Measurements from ENCODE around the gene BLOC1S6.
"Not testable (repeated sequence)": the region's sequence is repeated elsewhere in the genome, so short reads cannot be mapped to it uniquely, and the experiment has no call there.

Gene BLOC1S6

DNA sequence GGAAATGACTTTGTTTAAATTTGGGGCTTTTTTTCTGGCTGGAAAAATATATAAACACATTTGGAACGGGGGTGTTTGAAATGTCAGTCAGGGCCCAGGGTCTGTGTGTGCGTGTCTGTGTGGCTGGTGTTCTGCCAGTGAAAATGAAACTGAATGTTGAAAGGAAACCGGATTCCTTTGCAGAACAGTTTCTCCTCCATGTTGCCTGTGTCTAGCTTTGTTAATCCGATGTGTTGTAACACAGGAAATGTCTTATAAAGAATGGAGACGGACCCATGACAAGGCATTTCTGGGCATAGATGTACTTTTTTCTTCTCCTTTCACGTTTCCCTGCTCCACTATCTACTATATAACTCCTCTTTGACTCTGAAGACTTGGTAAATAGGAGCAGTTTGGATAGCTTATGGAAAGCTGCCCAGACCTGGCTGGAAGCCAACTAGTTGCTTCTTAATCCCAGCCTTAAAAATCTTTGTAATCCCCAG is 50.4 kb downstream of the BLOC1S6 start:
- no peak overlapping the region for H3K4me3 ChIP-seq (ENCODE audit: low read depth, low read length)

- no peak overlapping the region for H3K4me3 ChIP-seq (ENCODE audit: low read depth, low read length)
Observed at GRCh38 chr15:45640616-45641015, 53.4 kb downstream of the BLOC1S6 start.

DNA sequence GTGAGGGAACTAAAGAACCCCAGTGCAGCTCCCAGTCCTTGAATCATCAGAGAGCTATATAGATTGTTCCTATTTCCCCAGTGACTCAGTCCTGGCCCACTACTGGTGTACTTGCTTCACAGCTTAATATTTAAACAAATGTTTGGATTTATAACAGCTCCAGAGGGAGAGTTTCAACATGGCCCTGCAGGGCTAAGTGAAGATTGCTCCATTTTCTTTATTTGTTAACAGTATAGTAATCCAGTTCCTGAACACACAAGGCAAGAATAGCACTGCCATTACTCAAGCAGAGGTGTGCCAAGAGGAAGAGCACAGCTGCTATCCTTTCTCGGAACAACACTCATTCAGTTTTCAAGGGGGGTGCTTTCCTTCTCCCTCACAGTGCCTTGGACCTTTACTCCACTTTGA is 54.2 kb downstream of the BLOC1S6 start:
- H3K4me3 ChIP-seq (ENCODE audit: low read depth, low read length), result no peak overlapping the region

DNA sequence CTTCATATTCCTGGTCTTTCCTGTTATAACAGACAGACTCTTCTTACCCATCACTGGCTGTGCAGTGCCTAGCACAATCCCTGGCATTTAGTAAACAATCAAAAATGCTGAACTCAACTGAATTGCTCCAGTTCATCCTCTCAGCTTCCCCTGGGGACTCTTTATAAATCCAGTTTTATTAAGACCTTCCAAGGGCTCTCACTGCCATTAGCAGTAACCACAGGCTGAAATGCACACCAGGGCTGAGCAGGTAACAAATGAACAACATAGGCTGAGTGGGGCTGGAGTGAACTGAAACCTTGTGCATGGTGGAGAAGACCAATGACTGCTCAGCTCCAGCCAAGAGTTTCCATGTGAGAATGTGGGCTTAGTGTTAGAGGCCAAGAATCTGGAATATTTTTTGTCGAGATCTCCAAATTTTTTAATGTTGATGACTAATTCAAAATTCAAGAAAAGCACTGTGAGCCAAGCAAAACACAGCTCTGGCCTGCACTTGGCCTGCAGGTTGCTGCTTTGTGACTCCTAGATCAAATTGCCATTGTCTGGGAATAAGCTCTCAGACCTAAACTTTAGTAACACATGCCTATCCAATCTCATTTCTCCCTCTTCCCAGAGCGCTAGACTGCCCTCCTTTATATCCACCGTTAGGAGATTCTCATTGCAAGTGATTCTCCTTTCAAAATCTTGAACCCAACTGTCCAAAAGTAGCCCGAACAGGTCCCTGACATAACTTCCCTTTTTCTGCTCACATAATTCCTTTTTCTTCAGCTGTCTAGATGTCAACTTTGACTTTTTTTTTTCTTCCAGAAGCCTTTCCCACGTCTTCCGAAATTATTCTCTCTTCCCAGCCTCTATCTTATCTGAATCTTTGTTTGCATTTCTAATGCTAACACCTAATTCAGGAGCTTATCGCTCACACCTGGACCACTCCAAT is 55.1 kb downstream of the BLOC1S6 start:
- no peak overlapping the region for H3K4me3 ChIP-seq (ENCODE audit: low read depth, low read length)

GRCh38 chr15:45644437-45644836 is 57.3 kb downstream of the BLOC1S6 start:
- no peak overlapping the region for H3K4me3 ChIP-seq (ENCODE audit: low read depth, low read length)

DNA sequence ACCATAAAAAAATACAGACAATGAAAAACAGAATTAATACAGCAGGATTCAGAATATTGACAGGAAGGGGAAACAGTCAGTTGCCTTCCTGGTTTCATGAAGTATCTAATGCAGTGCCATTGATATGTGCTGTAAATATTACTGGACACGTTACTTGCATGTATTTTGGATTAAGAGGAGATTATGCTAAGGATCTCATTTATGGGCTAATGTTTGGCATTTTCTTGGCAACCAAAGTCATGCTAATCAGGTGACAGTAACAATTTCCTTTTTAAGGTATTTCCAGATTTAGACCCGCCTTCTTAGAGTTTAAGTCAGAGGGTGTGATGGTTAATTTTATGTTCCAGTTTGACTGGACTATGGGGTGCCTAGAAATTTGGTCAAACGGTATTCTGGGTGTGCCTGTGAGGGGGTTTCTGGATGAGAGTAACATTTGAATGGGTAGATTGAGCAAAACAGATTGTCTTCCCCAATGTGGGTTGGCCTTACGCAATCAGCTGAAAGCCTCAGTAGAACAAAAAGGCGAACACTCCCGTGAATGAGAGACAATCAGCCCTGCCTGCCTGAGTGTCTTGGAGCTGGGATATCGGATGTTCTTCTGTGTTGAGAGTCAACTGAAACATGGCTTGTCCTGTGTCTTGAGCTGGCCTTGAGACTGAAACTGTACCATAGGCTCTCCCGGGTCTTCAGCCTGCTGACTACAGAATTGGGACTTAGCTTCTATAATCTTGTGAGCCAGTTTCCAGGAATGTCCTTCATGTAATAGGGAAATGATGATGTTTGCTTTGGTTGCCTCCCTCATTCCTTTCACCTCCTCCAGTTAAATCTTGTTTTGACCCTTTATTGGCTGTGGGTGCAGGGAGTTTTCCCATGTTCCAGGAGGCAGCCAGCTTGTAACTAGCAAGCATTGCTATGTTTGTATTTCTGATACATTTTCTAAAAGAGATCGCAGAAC is 58.1 kb downstream of the BLOC1S6 start:
- H3K4me3 ChIP-seq (ENCODE audit: low read depth, low read length), result no peak overlapping the region

DNA sequence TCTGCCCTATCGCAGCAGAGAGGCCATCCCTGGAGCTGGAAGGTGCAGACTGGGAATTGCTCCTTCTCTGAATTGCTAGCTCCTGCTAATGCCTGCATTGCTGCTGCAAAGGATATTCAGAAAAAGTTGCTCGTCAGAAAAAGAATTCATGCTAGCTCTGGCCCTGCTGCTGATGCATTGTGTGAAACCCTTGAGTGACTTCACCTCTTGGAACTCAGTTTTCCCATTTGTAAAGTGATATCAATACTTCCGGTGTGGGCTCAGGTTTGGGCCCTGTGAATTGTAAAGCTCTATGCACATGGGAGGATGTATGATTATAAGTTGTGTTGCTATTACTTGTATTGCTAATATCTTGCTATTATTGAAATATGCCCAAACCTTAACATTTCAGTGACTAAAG is 59.0 kb downstream of the BLOC1S6 start:
- H3K4me3 ChIP-seq (ENCODE audit: low read depth, low read length), result no peak overlapping the region

DNA sequence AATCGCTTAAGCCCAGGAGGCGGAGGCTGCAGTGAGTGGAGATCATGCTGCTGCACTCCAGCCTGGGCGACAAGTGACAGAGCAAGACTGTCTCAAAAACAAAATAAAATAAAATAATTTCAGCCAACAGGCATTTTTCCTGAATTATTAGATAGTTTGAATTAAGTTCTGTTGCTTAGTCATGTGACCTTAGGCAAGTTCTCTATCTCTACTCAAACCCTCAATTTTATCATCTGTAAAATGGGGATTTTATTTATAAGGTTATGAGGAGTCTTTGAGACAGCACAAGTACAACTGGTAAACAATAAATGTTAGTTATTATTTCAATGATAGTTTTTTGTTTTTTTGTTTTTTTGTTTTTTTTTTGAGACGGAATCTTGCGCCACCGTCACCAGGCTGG is 60.6 kb downstream of the BLOC1S6 start:
- H3K4me3 ChIP-seq (ENCODE audit: low read depth, low read length), result no peak overlapping the region

DNA sequence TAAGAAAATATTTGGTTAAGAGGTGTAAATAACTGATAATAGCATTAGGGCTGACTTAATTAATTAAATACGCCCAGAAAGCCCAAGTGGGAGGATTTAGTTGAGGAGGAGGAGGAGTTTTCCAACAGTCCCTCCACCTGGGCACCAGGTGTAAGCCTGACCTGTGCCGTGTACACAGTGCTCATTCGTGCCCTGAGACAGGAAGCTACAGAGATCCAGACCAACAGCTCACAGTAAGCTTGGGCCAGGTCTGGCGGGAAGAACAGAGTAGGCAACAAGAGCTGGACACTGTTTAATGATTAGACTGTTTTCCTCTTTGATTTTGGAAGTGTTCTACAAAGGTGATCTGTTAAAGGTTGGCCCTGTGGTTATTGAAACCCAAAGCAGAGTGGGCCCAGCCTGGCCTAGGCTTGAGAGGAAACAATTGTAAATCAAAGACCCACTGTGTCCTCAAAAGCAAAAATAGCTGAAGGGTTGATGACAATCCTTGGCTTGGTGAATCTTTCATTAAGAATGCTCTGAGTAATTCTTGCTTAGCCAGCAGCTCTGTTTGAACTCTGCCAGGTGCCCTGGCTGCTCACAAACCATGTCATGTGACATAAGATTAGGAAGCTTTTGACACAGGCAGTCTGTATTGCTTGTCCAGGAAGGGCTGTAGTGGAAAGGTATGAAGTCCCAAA is 61.5 kb downstream of the BLOC1S6 start:
- no peak overlapping the region for H3K4me3 ChIP-seq (ENCODE audit: low read depth, low read length)

DNA sequence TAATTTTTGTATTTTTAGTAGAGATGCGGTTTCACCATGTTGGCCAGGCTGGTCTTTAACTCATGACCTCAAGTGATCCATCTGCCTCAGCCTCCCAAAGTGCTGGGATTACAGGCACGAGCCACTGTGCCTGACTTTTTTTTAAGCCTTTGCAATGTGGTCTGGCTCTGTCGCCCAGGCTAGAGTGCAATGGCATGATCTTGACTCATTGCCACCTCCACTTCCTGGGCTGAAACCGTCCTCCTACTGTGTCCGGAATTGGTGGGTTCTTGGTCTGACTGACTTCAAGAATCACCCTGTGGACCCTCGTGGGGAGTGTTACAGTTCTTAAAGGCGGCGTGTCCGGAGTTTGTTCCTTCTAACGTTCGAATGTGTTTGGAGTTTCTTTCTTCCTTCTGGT is 62.8 kb downstream of the BLOC1S6 start:
- not testable (repeated sequence) for H3K4me3 ChIP-seq (ENCODE audit: low read depth, low read length)

DNA sequence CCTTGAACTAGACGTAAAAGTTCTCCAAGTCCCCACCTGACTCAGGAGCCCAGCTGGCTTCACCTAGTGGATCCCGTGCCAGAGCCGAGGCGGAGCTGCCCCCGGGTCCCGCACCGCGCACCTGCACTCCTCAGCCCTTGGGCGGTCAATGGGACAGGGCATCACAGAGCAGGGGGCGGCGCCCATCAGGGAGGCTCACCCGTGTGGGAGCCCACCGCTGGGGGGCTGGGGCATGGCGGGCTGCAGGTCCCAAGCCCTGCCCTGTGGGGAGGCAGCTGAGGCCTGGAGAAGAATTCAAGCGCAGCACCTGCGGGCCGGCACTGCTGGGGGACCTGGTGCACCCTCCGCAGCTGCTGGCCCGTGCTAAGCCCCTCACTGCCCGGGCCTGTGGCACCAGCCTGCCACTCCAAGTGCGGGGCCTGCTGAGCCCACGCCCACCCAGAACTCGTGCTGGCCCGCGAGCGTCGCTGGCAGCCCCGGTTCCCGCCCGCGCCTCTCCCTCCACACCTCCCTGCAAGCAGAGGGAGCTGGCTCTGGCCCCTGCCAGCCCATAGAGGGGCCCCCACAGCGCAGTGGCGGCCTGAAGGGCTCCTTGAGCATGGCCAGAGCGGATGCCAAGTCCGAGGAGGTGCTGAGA is 63.8 kb downstream of the BLOC1S6 start:
- no peak overlapping the region for H3K4me3 ChIP-seq (ENCODE audit: low read depth, low read length)

DNA sequence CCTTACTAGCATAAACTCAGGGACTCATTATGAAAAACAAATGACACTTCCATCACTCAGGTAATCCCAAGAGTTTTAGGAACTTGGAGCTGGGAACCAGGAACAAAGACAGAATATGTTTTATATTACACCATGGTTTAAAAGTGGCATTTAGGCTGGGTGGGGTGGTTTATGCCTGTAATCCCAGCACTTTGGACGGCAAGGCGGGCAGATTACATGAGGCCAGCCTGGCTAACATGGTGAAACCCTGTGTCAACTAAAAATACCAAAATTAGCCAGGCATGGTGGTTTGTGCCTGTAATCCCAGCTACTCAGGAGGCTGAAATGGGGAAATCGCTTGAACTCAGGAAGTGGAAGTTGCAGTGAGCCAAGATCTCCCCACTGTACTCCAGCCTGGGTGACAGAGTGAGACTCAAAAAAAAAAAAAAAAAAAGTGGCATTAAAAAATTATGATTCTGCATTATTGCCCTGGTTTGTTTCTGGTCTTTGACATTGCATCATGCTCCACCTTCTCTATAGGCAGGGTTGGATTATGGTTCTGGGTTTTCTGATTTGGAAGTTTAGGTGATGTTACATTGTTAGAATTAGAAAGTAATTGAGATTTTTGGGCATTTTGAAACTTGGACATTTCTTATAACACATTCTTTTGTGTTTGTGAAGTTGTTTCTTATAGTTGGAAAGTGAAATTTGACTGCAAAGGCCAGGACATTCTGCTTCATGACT is 66.7 kb downstream of the BLOC1S6 start:
- no peak overlapping the region for H3K4me3 ChIP-seq (ENCODE audit: low read depth, low read length)

GRCh38 chr15:45654749-45655148 is 67.6 kb downstream of the BLOC1S6 start:
- no peak overlapping the region for H3K4me3 ChIP-seq (ENCODE audit: low read depth, low read length)

- H3K4me3 ChIP-seq (ENCODE audit: low read depth, low read length), result no peak overlapping the region
Observed at GRCh38 chr15:45657254-45657653, 70.1 kb downstream of the BLOC1S6 start.

- H3K4me3 ChIP-seq (ENCODE audit: low read depth, low read length), result no peak overlapping the region
Observed at GRCh38 chr15:45657764-45658545, 70.8 kb downstream of the BLOC1S6 start.
